ENCODE results near the gene DBT.
A peak's percentile ranks its signal among the peaks of the same experiment; 100 is the strongest.
"Not testable (repeated sequence)": the region's sequence is repeated elsewhere in the genome, so short reads cannot be mapped to it uniquely, and the experiment has no call there.

The DBT gene

GRCh38 chr1:100250264-100250663 is 630 bp upstream of the DBT start:
- DNase-seq = no peak

- DNase-seq = peak; percentile 52
Observed at GRCh38 chr1:100249155-100249536, 488 bp downstream of the DBT start.

GRCh38 chr1:100246738-100247137 is 2.9 kb downstream of the DBT start:
- no peak for DNase-seq

GRCh38 chr1:100240631-100241030 is 9.0 kb downstream of the DBT start:
- no peak for DNase-seq

GRCh38 chr1:100239961-100240360 is 9.7 kb downstream of the DBT start:
- DNase-seq = no peak

GRCh38 chr1:100237091-100237490 is 12.5 kb downstream of the DBT start:
- no peak for DNase-seq

GRCh38 chr1:100234432-100234831 is 15.2 kb downstream of the DBT start:
- DNase-seq = no peak

- DNase-seq = not testable (repeated sequence)
Observed at GRCh38 chr1:100233566-100233965, 16.1 kb downstream of the DBT start.

GRCh38 chr1:100232156-100232555 is 17.5 kb downstream of the DBT start:
- no peak for DNase-seq

- DNase-seq = no peak
Observed at GRCh38 chr1:100231721-100232120, 17.9 kb downstream of the DBT start.

- DNase-seq = no peak
Observed at GRCh38 chr1:100230765-100231164, 18.9 kb downstream of the DBT start.

- DNase-seq = no peak
Observed at GRCh38 chr1:100229681-100230443, 19.8 kb downstream of the DBT start.

GRCh38 chr1:100222428-100222827 is 27.2 kb downstream of the DBT start:
- no peak for DNase-seq

- DNase-seq = no peak
Observed at GRCh38 chr1:100219883-100220282, 29.8 kb downstream of the DBT start.

GRCh38 chr1:100219457-100219856 is 30.2 kb downstream of the DBT start:
- no peak for DNase-seq

GRCh38 chr1:100217834-100218233 is 31.8 kb downstream of the DBT start:
- DNase-seq = no peak

- DNase-seq = no peak
Observed at GRCh38 chr1:100215101-100215500, 34.5 kb downstream of the DBT start.

GRCh38 chr1:100213141-100213540 is 36.5 kb downstream of the DBT start:
- DNase-seq = no peak

- no peak for DNase-seq
Observed at GRCh38 chr1:100206301-100206700, 43.3 kb downstream of the DBT start.

- not testable (repeated sequence) for DNase-seq
Observed at GRCh38 chr1:100205593-100205992, 44.0 kb downstream of the DBT start.

- DNase-seq = not testable (repeated sequence)
Observed at GRCh38 chr1:100205103-100205502, 44.5 kb downstream of the DBT start.

- DNase-seq = not testable (repeated sequence)
Observed at GRCh38 chr1:100202703-100203102, 46.9 kb downstream of the DBT start.

GRCh38 chr1:100200060-100200459 is 49.6 kb downstream of the DBT start:
- not testable (repeated sequence) for DNase-seq

GRCh38 chr1:100198596-100198995 is 51.0 kb downstream of the DBT start:
- DNase-seq = no peak

GRCh38 chr1:100188617-100189016 is 61.0 kb downstream of the DBT start:
- no peak for DNase-seq
